Hepatocyte (in vitro differentiated cells): ENCODE data around the gene IFFO2. TPM values are rescaled to one million over a fixed set of nuclear protein-coding genes. Genes with fewer than 3 reads are reported as not detected.

Source experiments
- DNase-seq: peaks from one replicate; pipeline ENCODE4 v3.0.0-alpha.2; 2016; ENCODE audit warnings: low spot score
- H2AFZ ChIP-seq: fragments of 200-600 bp; sonication (generic); 2 replicates; pipeline ENCODE4 v1.6.0; 2016; ENCODE audit warnings: antibody characterized with exemption, mild to moderate bottlenecking
- H3K27ac ChIP-seq: fragments of 200-600 bp; sonication (generic); 2 replicates; pipeline ENCODE4 v1.5.1; 2016; ENCODE audit warnings: mild to moderate bottlenecking
- H3K27me3 ChIP-seq: fragments of 200-600 bp; sonication (generic); 2 replicates; pipeline ENCODE4 v1.6.1; 2016
- H3K36me3 ChIP-seq: fragments of 200-600 bp; sonication (generic); replicated peaks from 2 replicates; pipeline ENCODE4 v1.5.1; 2016; ENCODE audit warnings: low read depth; ENCODE audit not compliant: insufficient read depth
- H3K4me1 ChIP-seq: fragments of 200-600 bp; sonication (generic); 2 replicates; pipeline ENCODE4 v1.5.1; 2016; ENCODE audit warnings: mild to moderate bottlenecking, moderate library complexity; ENCODE audit not compliant: insufficient read depth
- H3K4me2 ChIP-seq: fragments of 200-600 bp; sonication (generic); 2 replicates; pipeline ENCODE4 v1.6.0; 2016
- H3K4me3 ChIP-seq: fragments of 200-600 bp; sonication (generic); 2 replicates; pipeline ENCODE4 v1.5.1; 2016; ENCODE audit warnings: mild to moderate bottlenecking
- H3K79me2 ChIP-seq: fragments of 200-600 bp; sonication (generic); 2 replicates; pipeline ENCODE4 v1.6.0; 2017; ENCODE audit warnings: mild to moderate bottlenecking
- H3K9me2 ChIP-seq: fragments of 200-600 bp; sonication (generic); replicated peaks from 2 replicates; pipeline ENCODE4 v1.6.0; 2017; ENCODE audit warnings: mild to moderate bottlenecking; ENCODE audit not compliant: insufficient read depth
- H3K9me3 ChIP-seq: fragments of 200-600 bp; sonication (generic); 2 replicates; pipeline ENCODE4 v1.5.1; 2016; ENCODE audit warnings: low read depth, mild to moderate bottlenecking
- H4K20me1 ChIP-seq: fragments of 200-600 bp; sonication (generic); 2 replicates; pipeline ENCODE4 v1.6.0; 2016; ENCODE audit warnings: mild to moderate bottlenecking; ENCODE audit not compliant: insufficient read depth, poor library complexity, severe bottlenecking
- CTCF ChIP-seq: fragments of 200-600 bp; sonication (generic); IDR thresholded peaks from 2 replicates; pipeline ENCODE4 v1.5.1; 2016; ENCODE audit warnings: antibody characterized with exemption, mild to moderate bottlenecking; ENCODE audit not compliant: poor library complexity
- EZH2 ChIP-seq: fragments of 200-600 bp; sonication (generic); IDR thresholded peaks from 2 replicates; pipeline ENCODE4 v1.6.1; 2016; ENCODE audit warnings: antibody characterized with exemption, mild to moderate bottlenecking, borderline replicate concordance
- EZH2phosphoT487 ChIP-seq: fragments of 200-600 bp; sonication (generic); IDR thresholded peaks from one replicate; pipeline ENCODE4 v1.6.1; 2018; ENCODE audit warnings: antibody characterized with exemption, mild to moderate bottlenecking, low read depth, moderate library complexity; ENCODE audit not compliant: unreplicated experiment, severe bottlenecking
- WGBS: methylation state at CpG from one replicate; pipeline ENCODE4 v1.1.6; 2016; ENCODE audit warnings: low lambda C conversion rate; ENCODE audit errors: missing lambda C conversion rate; 5-methylcytosine and 5-hydroxymethylcytosine counted together
- polyA plus RNA-seq: library from polyadenylated mRNA; unstranded; fragments of >200 nt; fragmentation: Nextera tagmentation; extraction: Ambion mirVana; gene quantifications from 2 replicates; pipeline ENCODE4 v1.2.1, GENCODE V29; 2016
- total RNA-seq: library from RNA; depleted of rRNA; stranded (reverse); fragments of >200 nt; gene quantifications from 2 replicates; pipeline ENCODE4 v1.2.3, GENCODE V29; 2014

Gene IFFO2
- total and polyA plus RNA-seq, 2 experiments from 2014 or later, result 0.85 to 7.2 TPM

- H4K20me1 ChIP-seq, result no peaks in the 10 kb centered on the region
- H3K4me3 ChIP-seq, result no peak overlapping the region
- no peak overlapping the region for H3K4me2 ChIP-seq
- WGBS, result 84% methylated on average over 15 of the region's 15 CpGs
- no peak for TF ChIP-seq EZH2phosphoT487
- TF ChIP-seq EZH2, result no peak
- no peak for TF ChIP-seq CTCF
- no peak overlapping the region for H2AFZ ChIP-seq
- no peaks in the 10 kb centered on the region for H3K27me3 ChIP-seq
- no peak for DNase-seq
- H3K4me1 ChIP-seq, result peaks cover 58% of the 10 kb centered on the region
- peaks cover 73% of the 10 kb centered on the region for H3K79me2 ChIP-seq
- no peak overlapping the region for H3K27ac ChIP-seq
- no peaks in the 10 kb centered on the region for H3K9me3 ChIP-seq
- H3K9me2 ChIP-seq, result no peaks in the 10 kb centered on the region
- no peaks in the 10 kb centered on the region for H3K36me3 ChIP-seq
Measured at GRCh38 chr1:18946550-18947381, 9.7 kb downstream of the IFFO2 start.

- 38% methylated on average over 14 of the region's 14 CpGs for WGBS
- Histone ChIP-seq H4K20me1 (no peaks in the 10 kb centered on the region), H3K27me3 (no peaks in the 10 kb centered on the region), H2AFZ (no peak overlapping the region), H3K4me1 (peaks cover 52% of the 10 kb centered on the region), H3K9me3 (no peaks in the 10 kb centered on the region), H3K27ac (peak overlapping the region; percentile 78), H3K4me3 (no peak overlapping the region), H3K79me2 (peaks cover 63% of the 10 kb centered on the region), H3K4me2 (peak overlapping the region; percentile 65), H3K9me2 (no peaks in the 10 kb centered on the region), H3K36me3 (no peaks in the 10 kb centered on the region)
- DNase-seq, result peak; percentile 86
- TF ChIP-seq CTCF (no peak), EZH2 (no peak), EZH2phosphoT487 (no peak)
Measured at GRCh38 chr1:18945401-18945849, 11.1 kb downstream of the IFFO2 start.

GRCh38 chr1:18944810-18945209 is 11.7 kb downstream of the IFFO2 start:
- H3K9me2 ChIP-seq, result no peaks in the 10 kb centered on the region
- peaks cover 59% of the 10 kb centered on the region for H3K79me2 ChIP-seq
- H3K4me1 ChIP-seq, result peaks cover 46% of the 10 kb centered on the region
- H4K20me1 ChIP-seq, result no peaks in the 10 kb centered on the region
- peak overlapping the region; percentile 78 for H3K27ac ChIP-seq
- no peak for DNase-seq
- H3K36me3 ChIP-seq, result no peaks in the 10 kb centered on the region
- 87% methylated on average over 2 of the region's 2 CpGs for WGBS
- H3K9me3 ChIP-seq, result no peaks in the 10 kb centered on the region
- no peak overlapping the region for H3K4me3 ChIP-seq
- no peaks in the 10 kb centered on the region for H3K27me3 ChIP-seq
- H2AFZ ChIP-seq, result no peak overlapping the region
- TF ChIP-seq EZH2phosphoT487, result no peak
- TF ChIP-seq CTCF, result no peak
- no peak for TF ChIP-seq EZH2
- H3K4me2 ChIP-seq, result peak overlapping the region; percentile 65
